Coronary artery (tissue), 2 donors: ENCODE measurements around the gene B3GNT9.

Experiments
- DNase-seq: peaks from one replicate; pipeline ENCODE4 v3.0.0-alpha.2; 2017; ENCODE audit warnings: low spot score
- H3K27ac ChIP-seq, 2 donors: fragments of 200-600 bp; sonication (generic); one replicate each; pipeline ENCODE4 v1.5.1; 2016 to 2019
- H3K4me3 ChIP-seq: fragments of 200-600 bp; sonication (generic); 2 replicates; pipeline ENCODE4 v1.5.1; 2016; ENCODE audit warnings: mild to moderate bottlenecking, moderate library complexity
- CTCF ChIP-seq: fragments of 200-600 bp; sonication (generic); IDR thresholded peaks from one replicate; pipeline ENCODE4 v1.5.1; 2019; ENCODE audit warnings: antibody characterized with exemption

The B3GNT9 gene

GRCh38 chr16:67163999-67164558 lies 13.3 kb upstream of the B3GNT9 start:
- no peak for TF ChIP-seq CTCF
- Histone ChIP-seq H3K4me3 (peak overlapping the region; percentile 69), H3K27ac (peak overlapping the region; percentile 50 to 91)
- no peak for DNase-seq

- TF ChIP-seq CTCF, result no peak
Measured at GRCh38 chr16:67163164-67163998, 12.6 kb upstream of the B3GNT9 start.

GRCh38 chr16:67162506-67163163 lies 11.8 kb upstream of the B3GNT9 start:
- peak overlapping the region; percentile 50 to 91 for H3K27ac ChIP-seq
- peak overlapping the region; percentile 69 for H3K4me3 ChIP-seq
- TF ChIP-seq CTCF, result no peak
- DNase-seq, result no peak

More at GRCh38 chr16:67163164-67163998, 12.6 kb upstream of the B3GNT9 start:
- H3K27ac ChIP-seq, result peak overlapping the region; percentile 50 to 91
- peak overlapping the region; percentile 69 for H3K4me3 ChIP-seq
- peak; percentile 86 for DNase-seq

- Histone ChIP-seq H3K27ac (no peak overlapping the region), H3K4me3 (peak overlapping the region; percentile 82)
- no peak for TF ChIP-seq CTCF
- peak; percentile 75 for DNase-seq
Measured at GRCh38 chr16:67161595-67162058, 10.8 kb upstream of the B3GNT9 start.

- no peak for TF ChIP-seq CTCF
- peak; percentile 78 for DNase-seq
- Histone ChIP-seq H3K27ac (peak overlapping the region; percentile 64 to 83), H3K4me3 (peak overlapping the region; percentile 82)
Measured at GRCh38 chr16:67158637-67159600, 8.1 kb upstream of the B3GNT9 start.

- TF ChIP-seq CTCF, result no peak
- no peak overlapping the region for H3K27ac ChIP-seq
- H3K4me3 ChIP-seq, result no peak overlapping the region
- no peak for DNase-seq
Measured at GRCh38 chr16:67157892-67158635, 7.3 kb upstream of the B3GNT9 start.
